ENCODE data around the gene SPDYE2. TPM values are rescaled to one million over a fixed set of nuclear protein-coding genes. Genes with fewer than 3 reads are reported as not detected.
A peak's percentile ranks its signal among the peaks of the same experiment; 100 is the strongest.
"Not testable (repeated sequence)": the region's sequence is repeated elsewhere in the genome, so short reads cannot be mapped to it uniquely, and the experiment has no call there.

Gene SPDYE2
- total RNA-seq, 1 donor from 2014 or later: not detected

- intact Hi-C loops (cut with DNase I); DNase-seq (ENCODE audit: missing footprints): not testable (repeated sequence)
- ATAC-seq: peak; percentile 10
Observed at GRCh38 chr7:102589857-102590256, 38.8 kb downstream of the SPDYE2 start.

GRCh38 chr7:102592477-102593019 is 41.5 kb downstream of the SPDYE2 start:
- DNase-seq (ENCODE audit: missing footprints) (peak; percentile 67), ATAC-seq (peak; percentile 86)
- intact Hi-C loops (cut with DNase I): not testable (repeated sequence)

GRCh38 chr7:102593637-102594334 is 42.8 kb downstream of the SPDYE2 start:
- intact Hi-C loops (cut with DNase I); DNase-seq (ENCODE audit: missing footprints): not testable (repeated sequence)
- ATAC-seq: peak; percentile 42

GRCh38 chr7:102596036-102596435 is 45.0 kb downstream of the SPDYE2 start:
- DNase-seq (ENCODE audit: missing footprints): peak; percentile 15
- intact Hi-C loops (cut with DNase I); ATAC-seq: not testable (repeated sequence)

GRCh38 chr7:102599699-102600098 is 48.7 kb downstream of the SPDYE2 start:
- DNase-seq (ENCODE audit: missing footprints); ATAC-seq; intact Hi-C loops (cut with DNase I): not testable (repeated sequence)

- DNase-seq (ENCODE audit: missing footprints); ATAC-seq; intact Hi-C loops (cut with DNase I): not testable (repeated sequence)
Observed at GRCh38 chr7:102602317-102602716, 51.3 kb downstream of the SPDYE2 start.

GRCh38 chr7:102604431-102605145 is 53.6 kb downstream of the SPDYE2 start:
- intact Hi-C loops (cut with DNase I); DNase-seq (ENCODE audit: missing footprints); ATAC-seq: not testable (repeated sequence)

GRCh38 chr7:102606848-102607247 is 55.8 kb downstream of the SPDYE2 start:
- DNase-seq (ENCODE audit: missing footprints); ATAC-seq; intact Hi-C loops (cut with DNase I): not testable (repeated sequence)

GRCh38 chr7:102609734-102610133 is 58.7 kb downstream of the SPDYE2 start:
- DNase-seq (ENCODE audit: missing footprints); ATAC-seq; intact Hi-C loops (cut with DNase I): not testable (repeated sequence)

- DNase-seq (ENCODE audit: missing footprints); ATAC-seq; intact Hi-C loops (cut with DNase I): not testable (repeated sequence)
Observed at GRCh38 chr7:102610441-102610840, 59.4 kb downstream of the SPDYE2 start.

GRCh38 chr7:102611013-102611674 is 60.1 kb downstream of the SPDYE2 start:
- peak; percentile 81 for ATAC-seq

GRCh38 chr7:102611675-102612325 is 60.8 kb downstream of the SPDYE2 start:
- intact Hi-C loops (cut with DNase I); ATAC-seq: not testable (repeated sequence)
- peak; percentile 69 for DNase-seq (ENCODE audit: missing footprints)

More at GRCh38 chr7:102611013-102611674, 60.1 kb downstream of the SPDYE2 start:
- DNase-seq (ENCODE audit: missing footprints); intact Hi-C loops (cut with DNase I): not testable (repeated sequence)

Other genes starting within 250 kb of the SPDYE2 start
- not detected for gene SPDYE6, start 194.8 kb upstream of the SPDYE2 start, total RNA-seq
- 10.6 TPM for gene PRKRIP1, start 154.9 kb upstream of the SPDYE2 start, total RNA-seq
- 3.0 TPM for gene ORAI2, start 117.7 kb upstream of the SPDYE2 start, total RNA-seq
- 5.8 TPM for gene ALKBH4, start 86.4 kb upstream of the SPDYE2 start, total RNA-seq
- 10.0 TPM for gene LRWD1, start 86.2 kb upstream of the SPDYE2 start, total RNA-seq
- gene POLR2J, start 72.3 kb upstream of the SPDYE2 start, total RNA-seq: 49.0 TPM
- gene RASA4B, start 33.4 kb upstream of the SPDYE2 start, total RNA-seq: 7.8 TPM
- 2.8 TPM for gene UPK3BL2, start 7.5 kb upstream of the SPDYE2 start, total RNA-seq
- 8.3 TPM for gene POLR2J3, start 21.4 kb downstream of the SPDYE2 start, total RNA-seq
- gene RASA4, start 65.5 kb downstream of the SPDYE2 start, total RNA-seq: 17.1 TPM
- 8.4 TPM for gene UPK3BL1, start 91.6 kb downstream of the SPDYE2 start, total RNA-seq
- not detected for gene SPDYE2B, start 99.1 kb downstream of the SPDYE2 start, total RNA-seq
- gene POLR2J2, start 120.4 kb downstream of the SPDYE2 start, total RNA-seq: 4.6 TPM
- gene FAM185A, start 197.8 kb downstream of the SPDYE2 start, total RNA-seq: 8.0 TPM

Measured in Right ventricle myocardium inferior (tissue), 1 donor.